HG03280 (cell line): ENCODE measurements around the gene ISCU.
A peak's percentile ranks its signal among the peaks of the same experiment; 100 is the strongest.

Source experiments
- ATAC-seq: cut with Tn5 transposase; IDR thresholded peaks from one replicate; pipeline ENCODE4 v1.9.1; 2021; ENCODE audit warnings: mild to moderate bottlenecking, moderate library complexity; ENCODE audit not compliant: unreplicated experiment

ISCU gene

DNA sequence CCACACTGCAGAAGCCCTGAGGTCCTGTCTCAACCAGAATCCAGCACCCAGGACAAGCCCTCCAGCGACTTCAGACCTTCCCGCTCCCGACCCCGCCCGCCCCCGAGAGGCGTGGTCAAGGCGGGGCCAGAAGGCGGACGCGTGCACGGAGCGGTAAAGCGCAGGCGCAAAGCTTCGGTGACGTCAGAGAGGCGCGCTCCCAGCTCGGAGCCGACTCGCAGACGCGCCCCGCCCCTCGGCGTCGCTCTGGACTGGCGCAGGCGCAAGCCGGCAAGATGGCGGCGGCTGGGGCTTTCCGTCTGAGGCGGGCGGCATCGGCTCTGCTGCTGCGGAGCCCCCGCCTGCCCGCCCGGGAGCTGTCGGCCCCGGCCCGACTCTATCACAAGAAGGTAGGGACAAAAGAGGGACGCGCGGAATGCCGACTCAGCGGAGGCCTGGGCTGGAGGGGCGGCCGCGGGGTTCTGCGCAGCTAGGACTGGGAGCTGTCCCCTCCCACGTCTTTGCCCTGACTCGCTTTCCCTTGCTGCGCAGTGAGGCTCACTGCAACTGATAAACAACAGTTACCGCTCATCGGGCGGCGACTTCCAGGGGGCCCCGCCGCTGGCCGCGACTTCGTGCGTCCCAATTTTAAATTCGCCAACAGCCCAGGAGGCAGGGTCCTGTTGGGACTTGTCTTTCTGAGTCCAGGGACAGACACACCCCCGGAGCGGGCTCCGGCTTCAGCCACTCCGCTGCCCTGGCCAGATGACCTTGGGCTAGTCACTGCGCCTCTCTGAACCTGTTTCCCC is at the start of gene ISCU:
Gene ISCU (plus strand): TSS at position 249 of the 788 bp plus-strand sequence. CDS start 27 bp downstream, at position 276.
- peak; percentile 69 for ATAC-seq

DNA sequence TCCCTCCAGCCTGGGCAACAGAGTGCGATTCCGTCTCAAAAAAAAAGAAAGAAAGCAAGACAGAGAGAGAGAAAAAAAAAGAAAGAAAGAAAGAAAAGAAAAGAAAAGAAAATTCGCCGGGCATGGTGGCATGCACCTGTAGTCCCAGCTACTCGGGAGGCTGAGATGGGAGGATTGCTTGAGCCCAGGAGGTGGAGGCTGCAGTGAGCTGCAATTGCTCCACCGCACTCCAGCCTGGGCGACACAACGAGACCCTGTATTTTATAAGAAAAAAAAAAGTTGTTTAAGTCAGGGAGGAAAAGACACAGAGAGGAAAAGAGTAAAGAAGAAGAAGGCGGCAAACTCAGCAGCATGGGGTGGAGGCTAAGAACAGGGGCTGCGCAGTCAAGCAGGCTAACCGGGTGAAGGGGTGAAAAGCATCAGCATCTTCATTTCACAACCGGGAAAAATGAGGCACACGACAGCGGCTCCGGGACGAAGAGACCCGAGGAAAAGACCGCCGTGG is 47.9 kb upstream of the ISCU start:
- ATAC-seq: no peak

GRCh38 chr12:108514973-108515814 is 47.2 kb upstream of the ISCU start, which contains the start of gene FICD:
FICD (plus strand) TSS chr12:108515277; CDS start chr12:108516973, 1,696 bp downstream.
- peak; percentile 89 for ATAC-seq

GRCh38 chr12:108515916-108516315 is 46.5 kb upstream of the ISCU start:
- ATAC-seq: no peak

GRCh38 chr12:108516511-108517275 is 45.7 kb upstream of the ISCU start:
- ATAC-seq: no peak

DNA sequence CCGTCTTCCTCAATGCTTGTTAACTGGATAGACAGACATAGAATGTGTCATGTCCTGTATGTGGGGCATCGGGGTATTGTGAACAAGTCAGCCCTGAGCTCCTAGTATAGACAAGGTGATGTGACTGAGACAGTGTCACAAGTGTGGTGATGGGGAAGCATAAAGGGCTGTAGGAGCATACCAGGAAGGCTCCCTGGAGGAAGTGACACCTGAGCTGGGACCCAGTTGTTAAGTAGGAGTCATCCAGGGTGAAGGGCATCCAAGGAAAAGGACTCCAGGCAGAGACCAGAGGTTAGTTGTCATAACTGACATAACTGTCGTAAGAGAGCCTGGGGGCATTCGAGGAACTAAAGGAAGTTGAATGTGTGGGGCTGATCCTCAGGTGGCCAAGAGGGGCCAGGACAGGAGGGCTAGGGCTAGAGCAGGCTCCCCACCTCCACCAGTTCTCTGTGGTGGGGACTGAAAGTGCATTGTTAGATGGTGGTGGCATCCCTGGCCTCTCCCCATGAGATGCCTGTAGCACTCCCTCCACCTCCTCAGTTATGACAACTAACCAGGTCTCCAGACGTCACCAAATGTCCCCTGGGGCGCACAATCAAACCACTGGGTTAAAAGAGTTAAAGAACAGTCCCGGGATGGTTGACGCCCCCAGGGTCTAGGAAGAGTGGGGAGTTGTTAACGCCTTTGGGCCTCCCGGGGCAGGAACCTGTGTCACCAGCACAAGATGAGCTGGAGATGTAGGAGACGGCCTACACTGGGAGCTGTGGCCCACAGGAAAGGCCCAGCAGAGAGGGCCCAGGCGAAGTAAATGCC is 44.9 kb upstream of the ISCU start:
- ATAC-seq: no peak

DNA sequence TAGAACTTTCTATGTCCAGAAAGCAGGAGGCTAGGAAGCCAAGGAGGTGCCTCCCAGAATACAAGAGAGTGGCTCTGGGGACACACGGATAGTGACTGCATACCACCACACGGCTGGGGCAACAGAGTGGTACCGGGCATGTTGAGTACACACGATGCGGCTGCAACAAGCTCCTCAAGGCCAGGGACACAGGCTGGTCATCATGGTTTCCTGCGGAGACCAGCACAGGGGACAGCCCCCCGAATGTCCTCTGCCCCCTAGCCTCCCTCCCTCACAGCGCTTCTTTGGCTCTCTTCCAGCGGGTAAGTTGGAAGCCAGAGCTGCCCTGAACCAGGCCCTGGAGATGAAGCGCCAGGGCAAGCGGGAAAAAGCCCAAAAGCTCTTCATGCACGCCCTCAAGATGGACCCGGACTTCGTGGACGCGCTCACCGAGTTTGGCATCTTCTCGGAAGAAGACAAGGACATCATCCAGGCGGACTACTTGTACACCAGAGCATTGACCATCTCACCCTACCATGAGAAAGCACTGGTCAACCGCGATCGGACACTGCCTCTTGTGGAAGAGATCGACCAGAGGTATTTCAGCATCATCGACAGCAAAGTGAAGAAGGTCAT is 44.2 kb upstream of the ISCU start:
- ATAC-seq: no peak

DNA sequence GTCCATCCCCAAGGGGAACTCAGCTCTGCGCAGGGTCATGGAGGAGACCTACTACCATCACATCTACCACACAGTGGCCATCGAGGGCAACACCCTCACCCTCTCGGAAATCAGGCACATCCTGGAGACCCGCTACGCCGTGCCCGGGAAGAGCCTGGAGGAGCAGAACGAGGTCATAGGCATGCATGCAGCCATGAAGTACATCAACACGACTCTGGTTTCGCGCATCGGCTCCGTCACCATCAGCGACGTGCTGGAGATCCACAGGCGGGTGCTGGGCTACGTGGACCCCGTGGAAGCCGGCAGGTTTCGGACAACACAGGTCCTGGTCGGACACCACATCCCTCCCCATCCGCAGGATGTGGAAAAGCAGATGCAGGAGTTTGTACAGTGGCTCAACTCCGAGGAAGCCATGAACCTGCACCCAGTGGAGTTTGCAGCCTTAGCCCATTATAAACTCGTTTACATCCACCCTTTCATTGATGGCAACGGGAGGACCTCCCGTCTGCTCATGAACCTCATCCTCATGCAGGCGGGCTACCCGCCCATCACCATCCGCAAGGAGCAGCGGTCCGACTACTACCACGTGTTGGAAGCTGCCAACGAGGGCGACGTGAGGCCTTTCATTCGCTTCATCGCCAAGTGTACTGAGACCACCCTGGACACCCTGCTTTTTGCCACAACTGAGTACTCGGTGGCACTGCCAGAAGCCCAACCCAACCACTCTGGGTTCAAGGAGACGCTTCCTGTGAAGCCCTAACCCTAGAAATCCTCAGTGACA is 43.5 kb upstream of the ISCU start:
- no peak for ATAC-seq

GRCh38 chr12:108519558-108519957 is 42.8 kb upstream of the ISCU start:
- no peak for ATAC-seq

DNA sequence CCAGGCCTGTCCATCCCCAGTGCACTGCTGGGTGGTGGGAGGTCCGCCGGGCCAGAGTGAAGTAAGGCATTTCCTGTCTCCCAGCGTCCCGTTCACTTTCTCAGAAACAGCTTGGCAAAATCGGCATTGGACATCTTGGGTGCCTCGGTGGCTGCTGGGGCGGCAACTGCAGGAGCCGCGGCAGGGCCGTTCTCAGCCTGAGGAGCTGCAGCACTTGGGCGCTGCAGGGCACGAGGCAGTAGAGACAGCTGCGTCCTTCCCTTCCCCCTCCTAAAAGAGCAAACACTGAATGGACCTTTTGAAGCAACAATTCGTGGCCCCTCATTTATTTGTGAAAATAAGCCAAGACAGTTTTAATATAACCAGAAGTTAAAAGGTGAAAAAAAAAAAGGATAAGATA is 39.0 kb upstream of the ISCU start:
- ATAC-seq: no peak

GRCh38 chr12:108525681-108526080 is 36.7 kb upstream of the ISCU start:
- no peak for ATAC-seq

GRCh38 chr12:108526482-108527165 is 35.8 kb upstream of the ISCU start:
- ATAC-seq: no peak

DNA sequence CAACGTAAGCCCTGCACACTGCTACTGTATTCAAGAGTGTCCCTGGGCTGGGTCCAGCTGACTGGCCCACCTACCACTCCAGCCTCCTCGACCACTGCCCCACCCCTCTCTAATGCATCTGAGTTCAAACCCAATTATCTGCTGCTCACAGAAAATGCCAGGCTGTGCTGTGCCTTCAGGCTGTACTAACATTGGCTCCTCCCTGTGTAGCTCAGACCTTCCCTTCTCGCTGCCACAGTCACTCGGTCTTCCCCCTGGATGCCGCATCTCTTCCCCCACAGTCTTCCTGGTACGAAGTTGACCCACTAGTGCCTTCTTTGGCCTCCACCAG is 35.3 kb upstream of the ISCU start:
- ATAC-seq: no peak

GRCh38 chr12:108530161-108530560 is 32.2 kb upstream of the ISCU start:
- ATAC-seq: no peak

DNA sequence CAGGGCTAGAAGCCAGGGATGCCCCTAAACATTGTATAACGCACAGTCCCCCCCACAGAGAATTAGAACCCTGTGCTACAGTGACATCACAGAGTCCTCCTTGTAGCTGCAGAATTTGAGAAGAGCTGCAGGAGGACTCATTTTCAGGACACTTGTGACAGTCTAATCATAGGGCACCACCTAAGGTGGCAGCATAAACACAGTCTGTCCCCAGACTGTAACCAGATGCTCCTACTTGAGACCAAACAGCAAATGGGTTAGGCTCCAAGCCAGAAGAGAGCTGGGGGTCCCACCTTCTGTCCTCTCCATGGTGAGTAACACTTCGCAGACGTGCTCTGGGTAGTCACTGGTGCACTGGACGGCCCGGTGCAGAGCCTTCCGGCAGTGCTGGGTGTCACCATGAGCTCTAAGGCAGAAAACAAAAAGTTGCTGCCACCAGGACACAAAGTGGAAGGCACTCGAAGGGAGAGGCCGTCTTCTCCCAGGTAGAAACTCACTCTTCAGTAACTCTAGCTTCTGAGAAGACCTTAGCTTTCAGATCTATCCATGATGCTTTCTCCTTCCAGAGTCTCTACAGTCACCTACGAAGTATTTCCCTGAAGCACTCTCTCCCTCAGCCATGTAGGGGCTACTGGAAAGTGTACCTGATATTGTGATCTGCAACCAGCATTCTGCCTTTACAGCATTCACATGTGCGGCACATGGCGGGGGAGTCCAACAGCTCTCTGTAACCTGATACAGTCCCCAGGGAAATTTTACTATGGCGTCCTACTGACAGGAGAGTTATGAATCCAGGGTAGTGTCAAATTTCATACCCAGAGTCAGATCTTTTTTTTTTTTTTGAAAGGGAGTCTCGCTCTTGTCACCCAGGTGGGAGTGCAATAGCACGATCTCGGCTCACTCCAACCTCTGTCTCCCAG is 30.2 kb upstream of the ISCU start:
- no peak for ATAC-seq

DNA sequence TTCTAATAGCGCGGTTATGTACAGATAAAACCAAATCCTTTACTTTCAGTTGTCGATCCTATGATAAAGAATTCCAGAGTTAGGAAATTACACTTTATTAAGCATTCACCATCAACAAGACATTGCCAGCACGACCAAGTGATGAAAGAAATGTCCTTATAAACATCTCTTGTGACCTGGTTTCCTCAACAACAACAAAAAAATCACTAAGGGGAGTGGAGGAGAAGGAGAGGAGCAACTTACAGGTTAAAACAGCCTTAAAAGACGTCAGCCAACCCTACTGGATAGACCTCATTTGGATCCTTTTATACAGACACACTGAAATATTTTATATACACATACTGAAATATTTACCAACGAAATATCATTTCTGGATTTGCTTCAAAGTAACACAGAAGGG is 24.2 kb upstream of the ISCU start:
- no peak for ATAC-seq

DNA sequence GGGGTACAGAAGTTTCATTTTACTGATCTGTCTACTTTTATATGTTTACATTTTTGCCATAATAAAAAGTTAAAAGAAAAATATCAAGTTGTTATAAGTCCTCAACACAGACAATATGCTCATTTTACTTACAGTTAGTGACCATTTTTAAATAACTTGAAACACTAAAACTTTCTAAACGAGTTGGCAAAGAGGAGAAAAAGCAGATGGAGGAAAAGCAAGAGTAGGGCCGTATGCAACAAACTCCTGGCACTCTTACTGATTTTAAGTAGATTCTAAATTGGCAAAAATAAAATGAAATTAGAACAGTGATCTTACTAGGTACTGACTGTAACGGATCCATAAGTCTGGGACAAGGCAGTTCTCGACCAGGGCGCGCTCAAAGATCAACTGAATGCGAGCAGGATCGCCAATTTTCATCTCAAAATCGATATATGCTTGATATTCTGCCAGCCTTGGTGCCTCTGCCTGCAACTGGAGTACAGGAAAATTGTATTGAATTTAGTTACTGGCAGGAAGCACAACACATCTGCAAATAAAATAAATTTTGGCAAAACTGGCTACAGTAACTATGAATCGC is 23.7 kb upstream of the ISCU start:
- no peak for ATAC-seq
